ENCODE results near the gene PFDN4. TPM values are rescaled to one million over a fixed set of nuclear protein-coding genes. Genes with fewer than 3 reads are reported as not detected.

Gene PFDN4
- total RNA-seq, 1 experiment from 2014 or later = 90.1 TPM

GRCh38 chr20:54184904-54185626 lies 22.8 kb upstream of the PFDN4 start:
- Mint-ChIP-seq H3K36me3 (no peaks in the 10 kb centered on the region), H3K27me3 (ENCODE audit: low read depth) (no peaks in the 10 kb centered on the region; the same call in 1 of the 2 replicates), H3K4me3 (no peak overlapping the region), H3K4me1 (no peaks in the 10 kb centered on the region), H3K9me3 (no peaks in the 10 kb centered on the region), H3K27ac (no peak overlapping the region)
- TF ChIP-seq SMAD4 (CRISPR knock-in tag; IDR thresholded peaks at IDR 0.05) (no peak), NR2C2 (CRISPR knock-in tag; IDR thresholded peaks at IDR 0.05) (no peak), ZNF281 (CRISPR knock-in tag; IDR thresholded peaks at IDR 0.05) (no peak), NFYB (CRISPR knock-in tag; conservative IDR thresholded peaks at IDR 0.05; ENCODE audit: low read depth) (no peak), TP53 (CRISPR knock-in tag; IDR thresholded peaks at IDR 0.05) (no peak), OVOL2 (CRISPR knock-in tag; IDR thresholded peaks at IDR 0.05; ENCODE audit: borderline replicate concordance) (no peak), SP1 (CRISPR knock-in tag; conservative IDR thresholded peaks at IDR 0.05) (no peak), ZNF138 (CRISPR knock-in tag; conservative IDR thresholded peaks at IDR 0.05) (no peak), GTF2I (CRISPR knock-in tag; conservative IDR thresholded peaks at IDR 0.05) (no peak), HMGXB4 (CRISPR knock-in tag; IDR thresholded peaks at IDR 0.05) (no peak), NR1H2 (CRISPR knock-in tag; IDR thresholded peaks at IDR 0.05) (no peak)
- POLR2A ChIA-PET = interaction anchor here (0.6 kb wide), 1 partner anchor 459 kb away, joined by 3 read pairs; no protein-coding TSS in a partner anchor
- CTCF ChIA-PET = interaction anchor here (0.6 kb wide), 1 partner anchor 58 kb away, joined by 3 read pairs; no protein-coding TSS in a partner anchor
- DNase-seq (ENCODE audit: low spot score) (no peak), ATAC-seq (no peak)

GRCh38 chr20:54188132-54188849 lies 19.6 kb upstream of the PFDN4 start:
- H3K27me3 Mint-ChIP-seq (ENCODE audit: low read depth) = no peaks in the 10 kb centered on the region; the same call in 1 of the 2 replicates
- H3K4me1 Mint-ChIP-seq = no peaks in the 10 kb centered on the region
- ChIA-PET CTCF (no interaction called here), POLR2A (no interaction called here)
- no peak for TF ChIP-seq ATF6 (CRISPR knock-in tag; IDR thresholded peaks at IDR 0.05)
- 0 out of 2 replicates have a peak, but pooled peaks have one; percentile 20 for TF ChIP-seq USF2 (CRISPR knock-in tag; IDR thresholded peaks at IDR 0.05)
- no peak overlapping the region for H3K4me3 Mint-ChIP-seq
- DNase-seq (ENCODE audit: low spot score) = no peak
- H3K9me3 Mint-ChIP-seq = peaks cover 5% of the 10 kb centered on the region; the same call in 1 of the 2 replicates
- H3K27ac Mint-ChIP-seq = no peak overlapping the region
- ATAC-seq = no peak
- no peaks in the 10 kb centered on the region for H3K36me3 Mint-ChIP-seq

GRCh38 chr20:54189630-54190029 lies 18.3 kb upstream of the PFDN4 start:
- TF ChIP-seq PRRX2 (CRISPR knock-in tag; IDR thresholded peaks at IDR 0.05) (no peak), OVOL2 (CRISPR knock-in tag; IDR thresholded peaks at IDR 0.05; ENCODE audit: borderline replicate concordance) (no peak), TEAD4 (CRISPR knock-in tag; IDR thresholded peaks at IDR 0.05) (no peak), NR1H2 (CRISPR knock-in tag; IDR thresholded peaks at IDR 0.05) (no peak), NFATC4 (CRISPR knock-in tag; IDR thresholded peaks at IDR 0.05) (no peak)
- H3K27me3 Mint-ChIP-seq (ENCODE audit: low read depth) = no peaks in the 10 kb centered on the region; the same call in 1 of the 2 replicates
- CTCF ChIA-PET = no interaction called here
- peaks cover 5% of the 10 kb centered on the region; the same call in 1 of the 2 replicates for H3K9me3 Mint-ChIP-seq
- DNase-seq (ENCODE audit: low spot score) (no peak), ATAC-seq (no peak)
- POLR2A ChIA-PET = no interaction called here
- H3K36me3 Mint-ChIP-seq = no peaks in the 10 kb centered on the region
- H3K4me1 Mint-ChIP-seq = 0 out of 2 replicates have a peak, but pooled peaks cover 2% of the 10 kb centered on the region
- no peak overlapping the region for H3K27ac Mint-ChIP-seq
- no peak overlapping the region for H3K4me3 Mint-ChIP-seq

Data from WTC11 (cell line).